Epidermal melanocyte (primary cell): ENCODE data around the gene IMMP2L.
"Not testable (repeated sequence)": the region's sequence is repeated elsewhere in the genome, so short reads cannot be mapped to it uniquely, and the experiment has no call there.

Experiments
- DNase-seq: peaks from one replicate; pipeline ENCODE4 v3.0.0; 2011; ENCODE audit warnings: low spot score; ENCODE audit not compliant: insufficient read length

The IMMP2L gene

GRCh38 chr7:111509288-111509687, 53.0 kb downstream of the IMMP2L start:
- DNase-seq: no peak

DNA sequence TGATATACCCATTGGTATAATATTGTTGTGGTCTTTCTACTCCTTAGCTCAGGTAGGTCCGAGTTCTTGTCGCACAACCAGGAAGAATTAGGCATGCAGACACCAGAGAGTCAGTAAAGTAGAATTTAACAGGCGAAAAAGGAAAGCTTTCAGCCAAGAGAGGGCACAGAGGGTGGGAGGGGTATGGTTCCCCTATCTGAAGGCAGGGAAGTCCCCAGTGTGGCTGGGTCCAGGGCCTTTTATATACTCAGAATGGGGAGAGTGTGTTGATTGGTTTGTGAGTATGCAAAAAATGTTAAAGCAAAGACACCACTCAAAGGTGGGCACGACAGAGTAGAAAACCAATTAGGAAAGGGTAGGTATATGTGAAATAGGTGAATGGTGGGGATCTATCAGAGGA, 53.9 kb downstream of the IMMP2L start:
- no peak for DNase-seq

- DNase-seq: not testable (repeated sequence)
Measured at GRCh38 chr7:111505422-111505821, 56.9 kb downstream of the IMMP2L start.

DNA sequence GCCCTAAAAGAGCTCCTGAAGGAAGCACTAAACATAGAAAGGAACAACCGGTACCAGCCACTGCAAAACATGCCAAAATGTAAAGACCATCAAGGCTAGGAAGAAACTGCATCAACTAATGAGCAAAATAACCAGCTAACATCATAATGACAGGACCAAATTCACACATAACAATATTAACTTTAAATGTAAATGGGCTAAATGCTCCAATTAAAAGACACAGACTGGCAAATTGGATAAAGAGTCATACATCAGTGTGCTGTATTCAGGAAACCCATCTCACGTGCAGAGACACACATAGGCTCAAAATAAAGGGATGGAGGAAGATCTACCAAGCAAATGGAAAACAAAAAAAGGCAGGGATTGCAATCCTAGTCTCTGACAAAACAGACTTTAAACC, 60.5 kb downstream of the IMMP2L start:
- DNase-seq: not testable (repeated sequence)

DNA sequence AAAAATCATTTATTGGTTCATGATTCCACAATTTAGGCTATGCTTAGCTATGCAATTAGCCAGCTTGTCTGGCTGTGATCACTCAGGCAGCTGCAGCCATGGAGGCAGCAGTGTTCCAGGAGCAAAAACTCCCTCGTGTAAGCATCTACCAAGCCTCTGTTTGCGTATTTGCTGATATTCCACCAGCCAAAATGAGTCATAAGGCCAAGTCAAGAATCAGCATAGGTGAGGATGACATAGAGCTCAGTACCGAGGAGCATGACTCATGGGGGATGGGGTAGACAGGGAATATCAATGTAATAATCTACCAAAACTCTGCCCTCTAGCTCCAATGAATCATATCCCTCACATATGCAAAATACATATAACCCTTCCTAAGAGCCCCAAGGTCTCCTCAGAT, 63.3 kb downstream of the IMMP2L start:
- DNase-seq: no peak

DNA sequence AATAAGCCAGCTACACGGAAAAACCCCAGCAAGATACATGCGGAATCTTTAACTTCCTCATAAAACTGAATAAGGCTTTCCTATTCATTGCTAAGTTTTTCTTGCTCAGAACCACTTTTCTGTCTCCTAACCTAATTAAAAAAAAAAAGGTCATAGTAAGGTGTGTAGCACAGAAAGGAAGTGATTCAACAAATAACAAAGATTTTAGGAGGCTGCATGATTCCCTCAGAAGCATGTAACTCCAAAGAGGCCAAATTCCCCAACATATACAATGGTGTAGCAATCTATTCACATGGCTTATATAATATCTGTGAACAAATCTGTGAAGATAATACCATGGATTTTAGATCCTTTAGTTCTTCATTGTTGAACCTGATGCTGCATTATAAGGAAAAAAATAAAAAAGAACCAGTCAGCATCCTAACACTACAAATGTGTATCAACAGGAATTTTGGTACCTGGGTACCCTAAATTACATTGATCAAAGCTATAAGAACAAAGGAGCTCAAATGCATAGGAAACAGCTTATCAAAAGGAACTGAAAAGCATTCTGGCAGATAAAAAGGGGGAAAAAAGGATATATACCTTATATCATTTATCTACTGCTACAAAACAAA, 63.8 kb downstream of the IMMP2L start:
- DNase-seq: no peak

- DNase-seq: no peak
Measured at GRCh38 chr7:111495173-111495810, 67.0 kb downstream of the IMMP2L start.

GRCh38 chr7:111492234-111492633, 70.1 kb downstream of the IMMP2L start:
- no peak for DNase-seq

- peak; percentile 53 for DNase-seq
Measured at GRCh38 chr7:111486472-111487142, 75.7 kb downstream of the IMMP2L start.

- DNase-seq: no peak
Measured at GRCh38 chr7:111485701-111486380, 76.5 kb downstream of the IMMP2L start.

DNA sequence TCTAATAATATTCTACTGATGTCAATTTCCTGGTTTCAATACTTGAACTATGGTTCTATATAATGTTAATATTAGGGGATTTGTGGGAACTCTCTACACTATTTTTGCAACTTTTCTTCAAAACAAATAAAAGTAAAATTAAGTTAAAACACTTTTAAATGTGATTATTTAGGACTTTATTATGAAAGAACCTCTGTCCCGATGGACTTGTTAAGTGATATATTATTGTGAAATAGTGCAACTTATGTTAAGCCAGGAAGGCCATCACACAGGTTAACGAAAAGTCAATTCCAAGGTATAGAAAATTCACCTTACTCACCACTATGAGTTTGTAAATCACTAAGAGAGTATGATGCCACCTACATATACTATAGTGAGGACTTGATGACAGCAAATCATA, 79.2 kb downstream of the IMMP2L start:
- DNase-seq: no peak

- no peak for DNase-seq
Measured at GRCh38 chr7:111477462-111478225, 84.6 kb downstream of the IMMP2L start.

DNA sequence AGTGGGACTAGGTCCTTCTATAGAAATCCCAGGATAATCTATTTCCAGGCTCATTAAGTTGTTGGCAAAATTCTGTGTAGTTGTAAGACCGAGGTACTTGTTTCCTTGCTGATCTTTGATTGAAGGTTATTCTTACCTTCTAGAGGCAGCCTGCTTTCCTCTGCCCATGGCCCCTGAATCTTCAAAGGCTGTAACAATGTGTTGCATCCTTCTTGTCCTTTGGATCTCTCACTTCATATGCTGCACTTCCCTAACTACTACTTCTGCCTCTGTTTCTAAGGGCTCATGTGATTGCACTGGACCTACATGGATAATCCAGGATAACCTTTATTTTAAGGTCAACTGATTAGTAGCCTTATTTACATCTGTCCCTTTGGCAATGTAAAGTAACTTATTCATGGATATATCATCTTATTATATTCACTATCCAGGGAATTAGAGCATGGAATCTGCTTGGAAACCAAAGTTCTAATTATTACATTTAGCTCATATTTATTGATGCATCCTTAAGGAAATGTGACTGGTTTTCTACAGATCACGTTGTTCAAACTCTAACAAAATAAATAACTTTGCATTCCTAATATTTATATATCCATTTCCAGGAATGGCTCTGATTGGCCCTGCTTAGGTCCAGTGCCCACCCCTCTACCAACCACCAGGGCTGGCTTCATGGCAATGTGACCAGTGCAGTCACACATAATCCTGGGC, 85.6 kb downstream of the IMMP2L start:
- no peak for DNase-seq

- DNase-seq: no peak
Measured at GRCh38 chr7:111475959-111476358, 86.3 kb downstream of the IMMP2L start.

DNA sequence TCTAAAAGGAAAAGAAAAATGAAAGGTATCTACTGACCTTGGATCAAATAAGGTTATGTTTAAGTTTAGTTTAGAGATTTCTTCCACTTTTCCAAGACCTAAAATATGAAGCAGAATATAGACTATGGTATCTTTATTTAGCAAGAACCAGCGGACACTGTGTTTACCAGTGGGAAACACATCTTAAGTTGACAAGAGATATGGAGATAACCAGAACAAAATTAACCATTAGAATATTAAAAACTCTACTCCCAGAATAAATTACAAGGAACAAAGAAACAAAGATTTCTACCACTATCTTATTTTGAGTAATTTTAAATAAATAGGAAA, 86.9 kb downstream of the IMMP2L start:
- DNase-seq: no peak

DNA sequence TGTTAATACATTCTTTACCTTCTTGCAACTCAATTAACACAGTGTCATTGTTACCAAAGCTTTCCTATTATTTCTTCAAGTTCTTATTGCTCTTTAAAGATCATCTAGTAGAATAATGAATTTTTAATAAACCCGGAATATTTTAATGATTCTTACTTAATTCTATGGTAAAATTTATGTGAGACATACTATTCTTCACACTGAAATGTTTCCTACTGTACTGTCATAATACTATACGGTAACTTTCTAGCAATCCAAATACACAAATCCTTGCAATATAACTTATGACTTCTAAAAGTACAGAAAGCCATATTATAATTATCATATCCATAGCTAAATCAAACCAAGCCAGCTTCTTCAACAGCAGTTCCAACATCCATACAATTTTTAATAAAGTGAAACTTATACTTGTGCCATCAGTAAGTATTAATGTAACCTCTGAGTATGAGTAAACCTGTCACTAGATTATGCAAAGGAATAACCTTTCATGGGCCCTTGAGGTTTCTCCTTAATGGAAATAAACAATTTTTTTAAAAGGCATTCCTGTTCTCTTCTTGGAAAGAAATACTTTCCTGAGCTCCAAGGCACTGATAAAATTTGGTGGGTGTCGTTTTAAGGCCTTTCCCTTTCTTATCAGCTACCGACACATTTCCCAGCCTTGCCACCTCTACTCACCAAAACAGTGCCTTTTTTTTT, 87.4 kb downstream of the IMMP2L start:
- DNase-seq: no peak

DNA sequence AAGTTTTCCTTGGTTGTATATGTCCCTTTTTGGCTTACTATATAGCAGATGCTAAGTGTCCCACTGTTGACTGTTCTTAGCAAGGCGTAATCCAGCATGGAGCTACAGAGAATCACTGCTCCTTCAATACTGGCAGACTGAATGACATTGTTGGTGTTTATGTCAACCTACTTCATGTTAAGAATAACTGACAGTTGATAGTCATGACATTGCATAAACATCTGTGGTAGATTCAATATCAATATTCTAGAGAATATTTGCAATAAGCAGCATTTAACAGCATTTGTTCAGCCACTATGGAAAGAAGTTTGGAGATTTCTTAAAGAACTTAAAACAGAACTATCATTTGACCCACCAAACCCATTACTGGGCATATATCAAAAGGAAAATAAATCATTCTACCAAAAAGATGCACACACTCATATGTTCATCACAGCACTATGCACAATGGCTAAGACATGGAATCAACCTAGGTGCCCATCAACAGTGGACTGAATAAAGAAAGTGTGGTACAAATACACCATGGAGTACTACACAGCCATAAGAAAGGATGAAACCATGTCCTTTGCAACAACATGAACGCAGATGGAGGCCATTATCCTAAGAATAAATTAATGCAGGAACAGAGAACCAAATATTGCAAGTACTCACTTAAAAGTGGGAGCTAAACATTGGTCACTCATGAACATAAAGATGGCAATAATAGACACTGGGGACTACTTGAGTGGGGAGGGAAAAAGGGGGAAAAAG, 88.7 kb downstream of the IMMP2L start:
- DNase-seq: no peak

- no peak for DNase-seq
Measured at GRCh38 chr7:111470998-111471397, 91.3 kb downstream of the IMMP2L start.

DNA sequence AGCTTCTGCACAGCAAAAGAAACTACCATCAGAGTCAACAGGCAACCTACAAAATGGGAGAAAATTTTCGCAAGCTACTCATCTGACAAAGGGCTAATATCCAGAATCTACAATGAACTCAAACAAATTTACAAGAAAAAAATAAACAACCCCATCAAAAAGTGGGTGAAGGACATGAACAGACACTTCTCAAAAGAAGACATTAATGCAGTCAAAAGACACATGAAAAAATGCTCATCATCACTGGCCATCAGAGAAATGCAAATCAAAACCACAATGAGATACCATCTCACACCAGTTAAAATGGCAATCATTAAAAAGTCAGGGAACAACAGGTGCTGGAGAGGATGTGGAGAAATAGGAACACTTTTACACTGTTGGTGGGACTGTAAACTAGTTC, 92.4 kb downstream of the IMMP2L start:
- DNase-seq: not testable (repeated sequence)

GRCh38 chr7:111465774-111466173, 96.5 kb downstream of the IMMP2L start:
- not testable (repeated sequence) for DNase-seq
